ENCODE measurements around the gene IGFBP2. TPM values are rescaled to one million over a fixed set of nuclear protein-coding genes. Genes with fewer than 3 reads are reported as not detected.

IGFBP2 gene
- total and polyA plus RNA-seq, 2 experiments from 2014 or later, result 5.6 to 40.1 TPM

DNA sequence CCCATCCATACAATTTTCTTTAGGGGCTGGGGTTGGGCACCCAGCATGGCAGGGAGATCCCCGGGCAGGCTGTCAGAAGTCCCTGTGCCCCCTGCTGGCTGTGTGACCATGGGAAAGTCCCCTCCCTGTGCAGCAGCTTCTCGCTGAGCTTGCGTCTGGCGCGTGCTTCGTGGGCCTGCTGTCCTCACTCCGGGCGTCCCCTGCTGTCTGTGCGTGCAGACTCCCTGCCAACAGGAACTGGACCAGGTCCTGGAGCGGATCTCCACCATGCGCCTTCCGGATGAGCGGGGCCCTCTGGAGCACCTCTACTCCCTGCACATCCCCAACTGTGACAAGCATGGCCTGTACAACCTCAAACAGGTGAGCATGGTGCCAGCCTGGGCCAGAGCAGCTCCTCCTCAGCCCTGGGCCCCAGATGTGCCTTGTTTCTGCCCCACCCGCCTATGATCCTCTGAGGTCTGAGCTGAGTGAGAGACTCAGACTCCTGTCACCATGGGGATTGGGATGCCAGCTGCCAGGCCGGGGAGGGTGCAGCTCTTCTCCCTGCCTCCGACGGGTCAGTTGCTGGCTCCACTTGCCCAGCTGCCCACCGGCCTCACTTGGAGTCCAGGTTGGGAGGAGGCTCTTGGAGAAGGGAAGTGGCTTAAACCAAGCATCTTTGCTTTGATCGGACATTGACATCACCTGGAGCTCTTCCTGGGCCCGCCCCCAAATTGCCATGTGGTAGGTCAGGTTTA lies 28.6 kb downstream of the IGFBP2 start:
- Histone ChIP-seq H3K4me1 (ENCODE audit: insufficient read depth) (peaks cover 13% of the 10 kb centered on the region), H2AFZ (no peak overlapping the region), H3K4me2 (ENCODE audit: unreplicated experiment) (no peak overlapping the region), H3F3A (ENCODE audit: insufficient read depth) (0 out of 2 replicates have a peak, but pooled peaks cover 8% of the 10 kb centered on the region), H4K20me1 (ENCODE audit: insufficient read depth) (no peaks in the 10 kb centered on the region), H3K9me2 (ENCODE audit: insufficient read depth) (no peaks in the 10 kb centered on the region), H3K36me3 (ENCODE audit: low read depth) (no peaks in the 10 kb centered on the region), H3K79me2 (ENCODE audit: insufficient read depth) (no peaks in the 10 kb centered on the region), H3K9ac (no peak overlapping the region), H3K4me3 (no peak overlapping the region), H3K9me3 (ENCODE audit: low read depth) (no peaks in the 10 kb centered on the region), H3K27ac (no peak overlapping the region), H3K27me3 (replicated peaks; ENCODE audit: insufficient read depth) (no peaks in the 10 kb centered on the region)
- TF ChIP-seq EZH2phosphoT487 (IDR thresholded peaks at IDR 0.05; ENCODE audit: insufficient read depth, low read depth) (no peak), EZH2 (IDR thresholded peaks at IDR 0.05; ENCODE audit: insufficient read depth, poor library complexity, severe bottlenecking) (no peak)
- no peak for DNase-seq
- 69 to 71% methylated on average over 20 of the region's 20 CpGs for WGBS, 2 experiments (ENCODE audit: low coverage in 1 of 2, low lambda C conversion rate in 2 of 2, missing lambda C conversion rate in 2 of 2)
- in situ Hi-C loops (cut with MboI), result no loop called here

DNA sequence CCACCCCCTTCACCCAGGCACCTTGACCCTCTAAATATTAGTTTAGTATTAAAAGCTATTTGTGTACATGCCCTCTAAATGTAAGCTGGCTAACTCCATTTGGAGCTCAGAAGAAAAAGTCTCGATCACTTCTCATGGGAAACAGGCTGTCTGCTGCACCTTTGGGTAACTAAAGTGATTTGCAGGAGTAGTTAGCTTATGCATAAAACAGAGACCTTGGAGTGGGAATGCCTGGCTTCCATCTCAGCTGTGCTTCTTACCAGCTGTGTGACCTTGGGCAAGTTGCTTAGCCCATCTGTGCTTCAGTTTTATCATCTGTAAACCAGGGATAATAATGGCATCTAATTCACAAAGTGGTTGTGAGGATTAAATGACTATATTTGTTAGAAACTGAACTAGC lies 29.9 kb downstream of the IGFBP2 start:
- in situ Hi-C loops (cut with MboI), result no loop called here
- H4K20me1 ChIP-seq (ENCODE audit: insufficient read depth), result no peaks in the 10 kb centered on the region
- no peak overlapping the region for H2AFZ ChIP-seq
- 0 out of 2 replicates have a peak, but pooled peaks cover 8% of the 10 kb centered on the region for H3F3A ChIP-seq (ENCODE audit: insufficient read depth)
- no peak overlapping the region for H3K4me3 ChIP-seq
- no peak for DNase-seq
- no peaks in the 10 kb centered on the region for H3K36me3 ChIP-seq (ENCODE audit: low read depth)
- H3K9me2 ChIP-seq (ENCODE audit: insufficient read depth), result no peaks in the 10 kb centered on the region
- H3K79me2 ChIP-seq (ENCODE audit: insufficient read depth), result no peaks in the 10 kb centered on the region
- no peak overlapping the region for H3K9ac ChIP-seq
- peaks cover 13% of the 10 kb centered on the region for H3K4me1 ChIP-seq (ENCODE audit: insufficient read depth)
- TF ChIP-seq EZH2phosphoT487 (IDR thresholded peaks at IDR 0.05; ENCODE audit: insufficient read depth, low read depth) (no peak), EZH2 (IDR thresholded peaks at IDR 0.05; ENCODE audit: insufficient read depth, poor library complexity, severe bottlenecking) (no peak)
- no peak overlapping the region for H3K4me2 ChIP-seq (ENCODE audit: unreplicated experiment)
- 91 to 95% methylated on average over 1 of the region's 1 CpG for WGBS, 2 experiments (ENCODE audit: low coverage in 1 of 2, low lambda C conversion rate in 2 of 2, missing lambda C conversion rate in 2 of 2)
- H3K9me3 ChIP-seq (ENCODE audit: low read depth), result no peaks in the 10 kb centered on the region
- H3K27ac ChIP-seq, result no peak overlapping the region
- no peaks in the 10 kb centered on the region for H3K27me3 ChIP-seq (replicated peaks; ENCODE audit: insufficient read depth)

DNA sequence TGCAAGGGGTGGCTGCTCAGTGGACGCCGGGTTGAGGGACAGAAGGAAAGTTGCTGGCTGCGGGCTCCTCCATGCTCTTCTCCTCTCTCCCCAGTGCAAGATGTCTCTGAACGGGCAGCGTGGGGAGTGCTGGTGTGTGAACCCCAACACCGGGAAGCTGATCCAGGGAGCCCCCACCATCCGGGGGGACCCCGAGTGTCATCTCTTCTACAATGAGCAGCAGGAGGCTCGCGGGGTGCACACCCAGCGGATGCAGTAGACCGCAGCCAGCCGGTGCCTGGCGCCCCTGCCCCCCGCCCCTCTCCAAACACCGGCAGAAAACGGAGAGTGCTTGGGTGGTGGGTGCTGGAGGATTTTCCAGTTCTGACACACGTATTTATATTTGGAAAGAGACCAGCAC lies 30.6 kb downstream of the IGFBP2 start:
- no peaks in the 10 kb centered on the region for H3K9me3 ChIP-seq (ENCODE audit: low read depth)
- WGBS, 2 experiments (ENCODE audit: low coverage in 1 of 2, low lambda C conversion rate in 2 of 2, missing lambda C conversion rate in 2 of 2), result 95% methylated on average over 11 to 18 of the region's 18 CpGs
- no peaks in the 10 kb centered on the region for H3K9me2 ChIP-seq (ENCODE audit: insufficient read depth)
- H3K9ac ChIP-seq, result no peak overlapping the region
- no peak overlapping the region for H3K4me3 ChIP-seq
- no peak overlapping the region for H3K4me2 ChIP-seq (ENCODE audit: unreplicated experiment)
- no peaks in the 10 kb centered on the region for H3K27me3 ChIP-seq (replicated peaks; ENCODE audit: insufficient read depth)
- H2AFZ ChIP-seq, result no peak overlapping the region
- H3F3A ChIP-seq (ENCODE audit: insufficient read depth), result 0 out of 2 replicates have a peak, but pooled peaks cover 8% of the 10 kb centered on the region
- no peaks in the 10 kb centered on the region for H3K79me2 ChIP-seq (ENCODE audit: insufficient read depth)
- H3K4me1 ChIP-seq (ENCODE audit: insufficient read depth), result peaks cover 13% of the 10 kb centered on the region
- DNase-seq, result no peak
- no peaks in the 10 kb centered on the region for H3K36me3 ChIP-seq (ENCODE audit: low read depth)
- H4K20me1 ChIP-seq (ENCODE audit: insufficient read depth), result no peaks in the 10 kb centered on the region
- in situ Hi-C loops (cut with MboI), result no loop called here
- TF ChIP-seq EZH2 (IDR thresholded peaks at IDR 0.05; ENCODE audit: insufficient read depth, poor library complexity, severe bottlenecking) (no peak), EZH2phosphoT487 (IDR thresholded peaks at IDR 0.05; ENCODE audit: insufficient read depth, low read depth) (no peak)
- no peak overlapping the region for H3K27ac ChIP-seq

DNA sequence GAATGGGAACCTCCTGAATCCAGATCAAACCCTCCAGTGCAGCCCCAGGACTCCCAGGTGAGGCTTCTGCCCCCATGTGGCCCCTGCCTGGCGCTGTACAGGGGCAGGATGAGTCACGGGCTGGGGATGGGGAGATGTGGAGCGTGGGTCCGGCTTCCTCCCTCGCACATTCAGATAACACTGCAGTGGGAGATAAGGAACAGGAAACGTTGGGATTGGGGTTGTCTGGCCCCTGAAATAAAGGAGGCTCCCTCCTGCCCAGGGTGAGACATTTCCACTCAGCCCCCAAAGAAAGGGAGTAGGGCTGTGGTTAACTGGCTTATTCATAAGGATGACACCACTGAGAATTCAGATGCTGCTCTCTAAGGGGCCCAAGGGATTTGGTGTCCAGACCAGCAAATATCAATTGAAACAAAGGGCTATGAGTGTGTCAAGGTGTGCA lies 31.4 kb downstream of the IGFBP2 start:
- H3K9me3 ChIP-seq (ENCODE audit: low read depth), result no peaks in the 10 kb centered on the region
- H3K36me3 ChIP-seq (ENCODE audit: low read depth), result no peaks in the 10 kb centered on the region
- H3K79me2 ChIP-seq (ENCODE audit: insufficient read depth), result no peaks in the 10 kb centered on the region
- TF ChIP-seq EZH2 (IDR thresholded peaks at IDR 0.05; ENCODE audit: insufficient read depth, poor library complexity, severe bottlenecking), result no peak
- no peak for TF ChIP-seq EZH2phosphoT487 (IDR thresholded peaks at IDR 0.05; ENCODE audit: insufficient read depth, low read depth)
- no peaks in the 10 kb centered on the region for H3K27me3 ChIP-seq (replicated peaks; ENCODE audit: insufficient read depth)
- DNase-seq, result peak; percentile 78
- no peaks in the 10 kb centered on the region for H3K9me2 ChIP-seq (ENCODE audit: insufficient read depth)
- no peak overlapping the region for H3K4me3 ChIP-seq
- H2AFZ ChIP-seq, result no peak overlapping the region
- WGBS, 2 experiments (ENCODE audit: low coverage in 1 of 2, low lambda C conversion rate in 2 of 2, missing lambda C conversion rate in 2 of 2), result 45 to 63% methylated on average over 6 of the region's 6 CpGs
- H3K4me2 ChIP-seq (ENCODE audit: unreplicated experiment), result no peak overlapping the region
- H3F3A ChIP-seq (ENCODE audit: insufficient read depth), result 0 out of 2 replicates have a peak, but pooled peaks cover 8% of the 10 kb centered on the region
- in situ Hi-C loops (cut with MboI), result loop anchor here (5.0 kb wide), 1 partner anchor 147 kb away; no protein-coding TSS in a partner anchor
- no peak overlapping the region for H3K27ac ChIP-seq
- H4K20me1 ChIP-seq (ENCODE audit: insufficient read depth), result no peaks in the 10 kb centered on the region
- H3K9ac ChIP-seq, result no peak overlapping the region
- H3K4me1 ChIP-seq (ENCODE audit: insufficient read depth), result peaks cover 13% of the 10 kb centered on the region
